HepG2 (cell line): ENCODE data around the gene SLC1A4. TPM values are rescaled to one million over a fixed set of nuclear protein-coding genes. Genes with fewer than 3 reads are reported as not detected.

Source experiments
- DDIT3 ChIP-seq: sonication (generic); formaldehyde crosslinking; IDR thresholded peaks from 2 replicates; pipeline ENCODE4 v1.4.0; 2020; ENCODE audit warnings: mild to moderate bottlenecking, missing genetic modification reagents
- HBP1 ChIP-seq: IDR thresholded peaks from 2 replicates; pipeline ENCODE4 v1.6.1; 2016; ENCODE audit warnings: low read depth, control low read depth
- HDAC2 ChIP-seq: sonication (generic); formaldehyde crosslinking; IDR thresholded peaks from 2 replicates; pipeline ENCODE4 v1.4.0; 2020; ENCODE audit warnings: missing genetic modification reagents
- LBX2 ChIP-seq: sonication (generic); formaldehyde crosslinking; IDR thresholded peaks from 2 replicates; pipeline ENCODE4 v1.5.0; 2020; ENCODE audit warnings: missing genetic modification reagents, mild to moderate bottlenecking, borderline replicate concordance
- PRDM4 ChIP-seq: sonication (generic); formaldehyde crosslinking; IDR thresholded peaks from 2 replicates; pipeline ENCODE4 v1.9.0; 2021; ENCODE audit warnings: missing genetic modification reagents, borderline replicate concordance
- SKIL ChIP-seq: sonication (generic); formaldehyde crosslinking; IDR thresholded peaks from 2 replicates; pipeline ENCODE4 v1.8.0; 2022; ENCODE audit warnings: missing genetic modification reagents, mild to moderate bottlenecking, moderate library complexity, borderline replicate concordance
- TGIF2 ChIP-seq: IDR thresholded peaks from 2 replicates; pipeline ENCODE4 v1.6.1; 2016; ENCODE audit warnings: control low read depth, missing compliant biosample characterization
- XBP1 ChIP-seq: sonication (generic); formaldehyde crosslinking; IDR thresholded peaks from 2 replicates; pipeline ENCODE4 v1.5.0; 2020; ENCODE audit warnings: missing genetic modification reagents
- XRCC5 ChIP-seq: fragments of 200-400 bp; formaldehyde crosslinking; optimal IDR thresholded peaks from 2 replicates; pipeline ENCODE3; 2017; ENCODE audit warnings: mild to moderate bottlenecking, low read length
- ZNF382 ChIP-seq: sonication (generic); formaldehyde crosslinking; IDR thresholded peaks from 2 replicates; pipeline ENCODE4 v1.5.0; 2020; ENCODE audit warnings: missing genetic modification reagents, mild to moderate bottlenecking, borderline replicate concordance
- ZNF484 ChIP-seq: sonication (generic); formaldehyde crosslinking; IDR thresholded peaks from 2 replicates; pipeline ENCODE4 v1.5.1; 2020; ENCODE audit warnings: mild to moderate bottlenecking, low read depth, missing genetic modification reagents, borderline replicate concordance
- ZNF687 ChIP-seq: sonication (generic); formaldehyde crosslinking; IDR thresholded peaks from 2 replicates; pipeline ENCODE4 v1.5.1; 2020; ENCODE audit warnings: mild to moderate bottlenecking, missing genetic modification reagents, moderate library complexity
- ZNF740 ChIP-seq: sonication (generic); formaldehyde crosslinking; IDR thresholded peaks from 2 replicates; pipeline ENCODE4 v1.4.0; 2020; ENCODE audit warnings: missing genetic modification reagents
- polyA plus RNA-seq, 8 experiments: library from polyadenylated mRNA; depleted of rRNA in 3 of 8; stranded (reverse) in 7 of 8; unstranded in 1 of 8; fragments of >200 nt; fragmentation: Illumina TruSeq in 4 of 8; extraction: Trizol in 4 of 8; gene quantifications; 2 replicates each; pipeline versions ENCODE4 v1.2.1 to v1.2.3, GENCODE V29; 2011 to 2016; ENCODE audit warnings: low read depth in 4 of 8, missing spikeins in 1 of 8, mixed read lengths in 1 of 8; ENCODE audit not compliant: insufficient read depth in 1 of 8
- total RNA-seq, 5 experiments: library from RNA; depleted of rRNA; stranded (reverse); fragments of >200 nt; fragmentation: Illumina TruSeq; extraction: Trizol; gene quantifications; 2 replicates each; pipeline ENCODE4 v1.2.3, GENCODE V29; 2016; ENCODE audit warnings: low read depth in 1 of 5

Gene SLC1A4
- total and polyA plus RNA-seq, 2 of the 13 experiments (the other 11 are each of a cell fraction or from before 2014, with no cell fraction given) = 21.0 to 39.6 TPM

GRCh38 chr2:65056215-65057053 is 67.2 kb downstream of the SLC1A4 start, which contains the start of gene CEP68 (continued):
- no peak for TF ChIP-seq HDAC2 (CRISPR knock-in tag)
- TF ChIP-seq LBX2 (CRISPR knock-in tag) = no peak
- no peak for TF ChIP-seq XBP1
- TF ChIP-seq ZNF687 (CRISPR knock-in tag) = peak; percentile 96
- peak; percentile 71; the same call in 1 of the 2 replicates for TF ChIP-seq ZNF740 (CRISPR knock-in tag)
- TF ChIP-seq DDIT3 (CRISPR knock-in tag) = no peak
- TF ChIP-seq PRDM4 = no peak
- peak; percentile 21; the same call in 1 of the 2 replicates for TF ChIP-seq HBP1
- peak; percentile 10 for TF ChIP-seq XRCC5
- TF ChIP-seq TGIF2 (CRISPR knock-in tag) = peak; percentile 17; the same call in 1 of the 2 replicates
- no peak for TF ChIP-seq ZNF382
- peak; percentile 71 for TF ChIP-seq SKIL
- no peak for TF ChIP-seq ZNF484 (CRISPR knock-in tag)
